Esophagus squamous epithelium (tissue), 5 donors: ENCODE measurements around the gene CPNE6. TPM values are rescaled to one million over a fixed set of nuclear protein-coding genes. Genes with fewer than 3 reads are reported as not detected.

ENCODE experiments used
- DNase-seq: peaks from one replicate; lab custom pipeline; 2025; lab: John Stamatoyannopoulos, UW
- H3K27ac ChIP-seq, 4 donors: fragments of 200-600 bp; sonication (generic); one replicate each; pipeline ENCODE4 v1.5.1; 2016 to 2019; ENCODE audit warnings: mild to moderate bottlenecking in 1 of 4
- H3K27me3 ChIP-seq, 4 donors: fragments of 200-600 bp; sonication (generic); 1 replicate in 3 of 4; 2 replicates in 1 of 4; pipeline versions ENCODE4 v1.5.1 to v1.6.0; 2017 to 2021; ENCODE audit warnings: antibody characterized with exemption in 1 of 4
- H3K36me3 ChIP-seq, 3 donors: fragments of 200-600 bp; sonication (generic); one replicate each; pipeline ENCODE4 v1.5.1; 2016 to 2019
- H3K4me1 ChIP-seq, 3 donors: fragments of 200-600 bp; sonication (generic); one replicate each; pipeline ENCODE4 v1.5.1; 2017 to 2019
- H3K4me3 ChIP-seq, 4 donors: fragments of 200-600 bp; sonication (generic); 1 replicate in 3 of 4; 2 replicates in 1 of 4; pipeline ENCODE4 v1.5.1; 2016 to 2019; ENCODE audit warnings: mild to moderate bottlenecking in 2 of 4, moderate library complexity in 1 of 4
- H3K9me3 ChIP-seq, 3 donors: fragments of 200-600 bp; sonication (generic); one replicate each; pipeline ENCODE4 v1.5.1; 2016 to 2019
- POLR2A ChIP-seq, 4 donors: fragments of 450-650 bp; IDR thresholded peaks; one replicate each; pipeline ENCODE4 v1.6.1; 2017; ENCODE audit warnings: antibody characterized with exemption in 4 of 4, mild to moderate bottlenecking in 4 of 4, moderate library complexity in 3 of 4
- WGBS, 2 donors: methylation state at CpG; one replicate each; pipeline ENCODE4 v1.1.5; 2018; 5-methylcytosine and 5-hydroxymethylcytosine counted together
- intact Hi-C: fragments of 100-400 bp; cut with DNase I; formaldehyde crosslinking; loops from one replicate; pipeline ENCODE4 v1.15.0; 2022
- total RNA-seq, 4 donors: library from RNA; depleted of rRNA; stranded (reverse); fragments of >200 nt; gene quantifications; one replicate each; pipeline ENCODE4 v1.1.0, GENCODE V29; 2016
- TF ChIP-seq, protein P1 (sequence below), 6 experiments: fragments of 450-650 bp in 4 of 6; fragments of 200-600 bp in 2 of 6; sonication (generic) in 2 of 6; IDR thresholded peaks; one replicate each; pipeline ENCODE4 v1.5.1; 2016 to 2019; ENCODE audit warnings: antibody characterized with exemption in 6 of 6, mild to moderate bottlenecking in 4 of 6, moderate library complexity in 4 of 6
- donor health status: DM: yes; HTN: yes; CAD: no.

The CPNE6 gene
- total RNA-seq, 4 donors from 2014 or later, result not detected

DNA sequence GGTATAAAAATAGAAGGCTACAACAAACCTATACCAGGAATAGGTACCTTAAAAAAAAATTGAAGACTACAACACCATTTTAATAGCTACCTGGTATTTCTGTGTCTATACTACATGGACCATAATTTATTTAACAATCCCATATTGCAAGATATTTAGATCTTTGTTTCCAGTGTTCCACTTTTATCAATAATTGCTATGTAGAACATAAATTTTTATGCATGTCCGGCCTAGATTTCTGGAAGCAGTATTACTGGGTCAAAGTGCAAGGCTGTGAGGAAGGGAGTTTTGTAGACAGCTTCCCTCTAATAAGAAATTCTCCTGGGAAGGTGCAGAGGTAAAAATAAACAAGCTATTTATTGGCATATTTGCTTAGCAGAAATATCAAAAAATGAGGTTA lies 39.2 kb downstream of the CPNE6 start:
- H3K27me3 ChIP-seq, result no peaks in the 10 kb centered on the region
- DNase-seq, result no peak
- intact Hi-C loops, result no loop called here
- H3K36me3 ChIP-seq, result no peaks in the 10 kb centered on the region
- 68 to 79% methylated on average over 1 of the region's 1 CpG for WGBS, 2 donors
- H3K4me1 ChIP-seq, result peaks cover 3 to 23% (median 7%) of the 10 kb centered on the region in 3 donors
- H3K9me3 ChIP-seq, result no peaks in the 10 kb centered on the region
- H3K27ac ChIP-seq, result no peak overlapping the region
- TF ChIP-seq, protein P1, sequence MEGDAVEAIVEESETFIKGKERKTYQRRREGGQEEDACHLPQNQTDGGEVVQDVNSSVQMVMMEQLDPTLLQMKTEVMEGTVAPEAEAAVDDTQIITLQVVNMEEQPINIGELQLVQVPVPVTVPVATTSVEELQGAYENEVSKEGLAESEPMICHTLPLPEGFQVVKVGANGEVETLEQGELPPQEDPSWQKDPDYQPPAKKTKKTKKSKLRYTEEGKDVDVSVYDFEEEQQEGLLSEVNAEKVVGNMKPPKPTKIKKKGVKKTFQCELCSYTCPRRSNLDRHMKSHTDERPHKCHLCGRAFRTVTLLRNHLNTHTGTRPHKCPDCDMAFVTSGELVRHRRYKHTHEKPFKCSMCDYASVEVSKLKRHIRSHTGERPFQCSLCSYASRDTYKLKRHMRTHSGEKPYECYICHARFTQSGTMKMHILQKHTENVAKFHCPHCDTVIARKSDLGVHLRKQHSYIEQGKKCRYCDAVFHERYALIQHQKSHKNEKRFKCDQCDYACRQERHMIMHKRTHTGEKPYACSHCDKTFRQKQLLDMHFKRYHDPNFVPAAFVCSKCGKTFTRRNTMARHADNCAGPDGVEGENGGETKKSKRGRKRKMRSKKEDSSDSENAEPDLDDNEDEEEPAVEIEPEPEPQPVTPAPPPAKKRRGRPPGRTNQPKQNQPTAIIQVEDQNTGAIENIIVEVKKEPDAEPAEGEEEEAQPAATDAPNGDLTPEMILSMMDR (IDR thresholded peaks at IDR 0.05), result no peak
- TF ChIP-seq POLR2A (IDR thresholded peaks at IDR 0.05), result no peak
- no peak overlapping the region for H3K4me3 ChIP-seq

DNA sequence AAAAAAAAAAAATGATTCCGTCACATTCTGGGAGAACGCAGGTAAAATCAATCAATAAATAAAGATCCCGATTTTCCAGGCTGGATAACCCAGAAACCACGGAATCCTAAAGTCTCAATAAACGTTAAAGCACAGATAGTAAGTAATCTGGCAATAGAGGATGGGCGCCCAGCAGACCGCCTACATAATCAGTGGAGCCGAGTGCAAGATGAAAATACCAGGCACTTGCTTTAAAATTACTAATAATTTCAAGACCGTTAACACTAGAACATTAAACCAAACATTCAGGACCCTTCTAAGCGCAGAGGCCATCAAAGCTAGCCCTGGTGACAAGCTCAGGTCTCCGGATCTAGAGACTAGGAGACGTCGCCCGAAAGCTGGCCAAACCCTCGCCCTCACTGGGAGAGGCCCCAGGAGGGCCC lies 42.0 kb downstream of the CPNE6 start:
- intact Hi-C loops, result no loop called here
- peaks cover 12 to 38% (median 17%) of the 10 kb centered on the region in 3 donors for H3K4me1 ChIP-seq
- H3K27me3 ChIP-seq, result no peaks in the 10 kb centered on the region
- TF ChIP-seq, protein P1 (IDR thresholded peaks at IDR 0.05), result no peak
- no peak for TF ChIP-seq POLR2A (IDR thresholded peaks at IDR 0.05)
- 15% methylated on average over 10 to 13 of the region's 15 CpGs for WGBS, 2 donors
- peak overlapping the region; percentile 96 to 99 (median 99) for H3K27ac ChIP-seq
- no peaks in the 10 kb centered on the region for H3K9me3 ChIP-seq
- no peak for DNase-seq
- H3K4me3 ChIP-seq, result peak overlapping the region; percentile 46 to 84 (median 68)
- peaks cover under 1 to 19% (median 2%) of the 10 kb centered on the region in 3 donors for H3K36me3 ChIP-seq

GRCh38 chr14:24113801-24114531 lies 42.6 kb downstream of the CPNE6 start:
- Histone ChIP-seq H3K27ac (peak overlapping the region; percentile 96 to 99 (median 99)), H3K4me1 (peaks cover 12 to 33% (median 17%) of the 10 kb centered on the region in 3 donors), H3K4me3 (peak overlapping the region; percentile 46 to 84 (median 68)), H3K27me3 (no peaks in the 10 kb centered on the region), H3K9me3 (no peaks in the 10 kb centered on the region), H3K36me3 (peaks cover 6 to 25% (median 8%) of the 10 kb centered on the region in 3 donors)
- WGBS, 2 donors, result 1% methylated on average over 25 to 30 of the region's 42 CpGs
- peak; percentile 58 for DNase-seq
- TF ChIP-seq POLR2A (IDR thresholded peaks at IDR 0.05), result peak in 2 of 4 donors; percentile 9 to 73
- TF ChIP-seq, protein P1 (IDR thresholded peaks at IDR 0.05), result no peak
- intact Hi-C loops, result no loop called here

GRCh38 chr14:24114532-24115421 lies 43.4 kb downstream of the CPNE6 start, which contains the start of the genes DCAF11 and NRL:
TSS of gene DCAF11 (plus strand) at chr14:24114777. CDS start at chr14:24115595, 818 bp downstream.
TSS of gene NRL (minus strand) at chr14:24114949. CDS start at chr14:24082848, 32,101 bp downstream.
- H3K36me3 ChIP-seq, result peaks cover 9 to 33% (median 15%) of the 10 kb centered on the region in 3 donors
- WGBS, 2 donors, result 0 to 1% methylated on average over 30 to 55 of the region's 65 CpGs
- no peaks in the 10 kb centered on the region for H3K9me3 ChIP-seq
- H3K4me3 ChIP-seq, result peak within 1 kb of the TSS; percentile 46 to 84 (median 68)
- intact Hi-C loops, result no loop called here
- DNase-seq, result peak; percentile 95
- H3K27me3 ChIP-seq, result no peaks in the 10 kb centered on the region
- H3K27ac ChIP-seq, result peak within 1 kb of the TSS; percentile 96 to 99 (median 99)
- TF ChIP-seq POLR2A (IDR thresholded peaks at IDR 0.05), result peak in 2 of 4 donors; percentile 31 to 59
- TF ChIP-seq, protein P1 (IDR thresholded peaks at IDR 0.05), result peak in 1 of 6 experiments; percentile 4
- peaks cover 12 to 28% (median 17%) of the 10 kb centered on the region in 3 donors for H3K4me1 ChIP-seq
